Fibroblast of skin of abdomen (primary cell): ENCODE measurements around the gene LYPD4.
"Not testable (repeated sequence)": the region's sequence is repeated elsewhere in the genome, so short reads cannot be mapped to it uniquely, and the experiment has no call there.

Experiments
- DNase-seq: peaks from one replicate; pipeline ENCODE4 v3.0.0-alpha.2; 2013

Gene LYPD4

GRCh38 chr19:41796901-41797300, 47.6 kb downstream of the LYPD4 start:
- DNase-seq, result no peak

GRCh38 chr19:41796362-41796761, 48.1 kb downstream of the LYPD4 start, which contains the start of gene CEACAM3:
Gene CEACAM3, plus strand, starts transcription at chr19:41796587. Its CDS starts 91 bp downstream, at chr19:41796678.
- DNase-seq, result no peak

GRCh38 chr19:41795031-41795461, 49.4 kb downstream of the LYPD4 start:
- DNase-seq, result peak; percentile 15

- no peak for DNase-seq
Observed at GRCh38 chr19:41793414-41793727, 51.1 kb downstream of the LYPD4 start.

- DNase-seq, result peak; percentile 25
Observed at GRCh38 chr19:41792513-41793413, 51.7 kb downstream of the LYPD4 start.

GRCh38 chr19:41789053-41789452, 55.4 kb downstream of the LYPD4 start:
- DNase-seq, result not testable (repeated sequence)

GRCh38 chr19:41788518-41788917, 56.0 kb downstream of the LYPD4 start:
- DNase-seq, result not testable (repeated sequence)
